GM10266 (cell line): Measurements from ENCODE around the gene PTK7.

Experiments used
- DNase-seq: peaks from one replicate; pipeline ENCODE4 v3.0.0; 2012; ENCODE audit errors: extremely low spot score
- CTCF ChIP-seq: IDR thresholded peaks from 2 replicates; pipeline ENCODE4 v1.5.1; 2012; ENCODE audit warnings: mild to moderate bottlenecking, low read depth; ENCODE audit not compliant: control insufficient read depth, insufficient read depth; ENCODE audit errors: missing control alignments

PTK7 gene

GRCh38 chr6:43061861-43062260, 14.3 kb upstream of the PTK7 start:
- TF ChIP-seq CTCF = no peak
- no peak for DNase-seq

GRCh38 chr6:43062818-43063217, 13.3 kb upstream of the PTK7 start:
- no peak for TF ChIP-seq CTCF

GRCh38 chr6:43070028-43070632, 6.0 kb upstream of the PTK7 start:
- DNase-seq = peak; percentile 81
- TF ChIP-seq CTCF = peak; percentile 36

More at GRCh38 chr6:43062818-43063217, 13.3 kb upstream of the PTK7 start:
- no peak for DNase-seq

GRCh38 chr6:43074847-43075669, 1.1 kb upstream of the PTK7 start:
- TF ChIP-seq CTCF = no peak
- DNase-seq = no peak

GRCh38 chr6:43076464-43077332, 584 bp downstream of the PTK7 start:
- DNase-seq = no peak
- TF ChIP-seq CTCF = no peak

- no peak for DNase-seq
- TF ChIP-seq CTCF = no peak
Measured at GRCh38 chr6:43077333-43077809, 1.3 kb downstream of the PTK7 start.
